Tibial nerve (tissue), 4 donors: ENCODE measurements around the gene TMBIM6.

Source experiments
- CTCF ChIP-seq, 5 experiments: fragments of 200-600 bp in 3 of 5; fragments of 450-650 bp in 2 of 5; sonication (generic) in 3 of 5; IDR thresholded peaks; one replicate each; pipeline ENCODE4 v1.5.1; 2016 to 2019; ENCODE audit warnings: antibody characterized with exemption in 5 of 5, mild to moderate bottlenecking in 3 of 5, moderate library complexity in 2 of 5
- EP300 ChIP-seq, 2 donors: sonication (generic); formaldehyde crosslinking; IDR thresholded peaks; one replicate each; pipeline ENCODE4 v1.6.1; 2017; ENCODE audit warnings: antibody characterized with exemption in 2 of 2, mild to moderate bottlenecking in 1 of 2
- POLR2A ChIP-seq, 2 donors: fragments of 450-650 bp; IDR thresholded peaks; one replicate each; pipeline ENCODE4 v1.6.1; 2017; ENCODE audit warnings: antibody characterized with exemption in 2 of 2, mild to moderate bottlenecking in 2 of 2, moderate library complexity in 2 of 2

- TF ChIP-seq CTCF (IDR thresholded peaks at IDR 0.05) (no peak), POLR2A (IDR thresholded peaks at IDR 0.05) (no peak), EP300 (IDR thresholded peaks at IDR 0.05) (no peak)
These were observed 10.7 kb upstream of the TMBIM6 start for GRCh38 chr12:49730568-49731101.
